Stomach (tissue), 4 donors: ENCODE results near the gene LCLAT1.

ENCODE experiments used
- EP300 ChIP-seq: sonication (generic); formaldehyde crosslinking; IDR thresholded peaks from one replicate; pipeline ENCODE4 v1.6.1; 2017; ENCODE audit warnings: antibody characterized with exemption
- POLR2A ChIP-seq, 4 donors: fragments of 450-650 bp; IDR thresholded peaks; one replicate each; pipeline ENCODE4 v1.6.1; 2016; ENCODE audit warnings: antibody characterized with exemption in 4 of 4, control low read depth in 2 of 4, mild to moderate bottlenecking in 1 of 4, moderate library complexity in 1 of 4
- POLR2AphosphoS5 ChIP-seq, 3 donors: sonication (generic); formaldehyde crosslinking; IDR thresholded peaks; one replicate each; pipeline ENCODE4 v1.6.1; 2016; ENCODE audit warnings: antibody characterized with exemption in 3 of 3
- TF ChIP-seq, protein P1 (sequence below), 7 experiments: fragments of 450-650 bp in 4 of 7; fragments of 200-600 bp in 3 of 7; sonication (generic) in 3 of 7; IDR thresholded peaks; one replicate each; pipeline ENCODE4 v1.5.1; 2016 to 2019; ENCODE audit warnings: antibody characterized with exemption in 7 of 7, control low read depth in 2 of 7, mild to moderate bottlenecking in 1 of 7

DNA sequence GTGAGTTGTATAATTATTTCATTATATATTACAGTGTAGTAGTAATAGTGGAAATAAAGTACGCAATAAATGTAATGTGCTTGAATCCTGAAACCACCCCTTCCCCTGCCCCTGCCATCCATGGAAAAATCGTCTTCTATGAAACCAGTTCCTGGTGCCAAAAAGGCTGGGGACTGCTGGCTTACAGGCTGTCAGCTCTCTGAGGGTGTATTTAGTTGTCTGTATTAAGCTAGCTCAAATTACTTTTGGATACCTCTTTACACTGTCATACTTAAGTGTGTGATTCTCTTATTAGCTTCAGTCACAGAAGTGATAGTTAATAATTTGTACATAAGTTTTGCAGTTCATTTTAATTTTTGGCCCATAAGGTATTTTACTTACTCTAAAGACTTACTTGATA is 29.6 kb downstream of the LCLAT1 start:
- TF ChIP-seq, protein P1, sequence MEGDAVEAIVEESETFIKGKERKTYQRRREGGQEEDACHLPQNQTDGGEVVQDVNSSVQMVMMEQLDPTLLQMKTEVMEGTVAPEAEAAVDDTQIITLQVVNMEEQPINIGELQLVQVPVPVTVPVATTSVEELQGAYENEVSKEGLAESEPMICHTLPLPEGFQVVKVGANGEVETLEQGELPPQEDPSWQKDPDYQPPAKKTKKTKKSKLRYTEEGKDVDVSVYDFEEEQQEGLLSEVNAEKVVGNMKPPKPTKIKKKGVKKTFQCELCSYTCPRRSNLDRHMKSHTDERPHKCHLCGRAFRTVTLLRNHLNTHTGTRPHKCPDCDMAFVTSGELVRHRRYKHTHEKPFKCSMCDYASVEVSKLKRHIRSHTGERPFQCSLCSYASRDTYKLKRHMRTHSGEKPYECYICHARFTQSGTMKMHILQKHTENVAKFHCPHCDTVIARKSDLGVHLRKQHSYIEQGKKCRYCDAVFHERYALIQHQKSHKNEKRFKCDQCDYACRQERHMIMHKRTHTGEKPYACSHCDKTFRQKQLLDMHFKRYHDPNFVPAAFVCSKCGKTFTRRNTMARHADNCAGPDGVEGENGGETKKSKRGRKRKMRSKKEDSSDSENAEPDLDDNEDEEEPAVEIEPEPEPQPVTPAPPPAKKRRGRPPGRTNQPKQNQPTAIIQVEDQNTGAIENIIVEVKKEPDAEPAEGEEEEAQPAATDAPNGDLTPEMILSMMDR (IDR thresholded peaks at IDR 0.05) = no peak
- TF ChIP-seq POLR2AphosphoS5 (IDR thresholded peaks at IDR 0.05) (no peak), EP300 (no peak), POLR2A (IDR thresholded peaks at IDR 0.05) (no peak)
